GM06990 (cell line): ENCODE data around the gene MBP.

ENCODE experiments used
- DNase-seq: peaks from one replicate; pipeline ENCODE4 v3.0.0-alpha.2; 2011; ENCODE audit not compliant: insufficient read length; ENCODE audit errors: extremely low read depth
- H3K27me3 ChIP-seq: replicated peaks from 2 replicates; pipeline ENCODE4 v1.6.0; 2011; ENCODE audit warnings: low read length; ENCODE audit not compliant: control insufficient read depth, insufficient read depth
- H3K36me3 ChIP-seq: 2 replicates; pipeline ENCODE4 v1.5.1; 2011; ENCODE audit warnings: low read length; ENCODE audit not compliant: control insufficient read depth, insufficient read depth
- H3K4me3 ChIP-seq: replicated peaks from 2 replicates; pipeline ENCODE4 v1.5.1; 2011; ENCODE audit warnings: low read depth, mild to moderate bottlenecking, control low read depth, low read length
- CTCF ChIP-seq: IDR thresholded peaks from 2 replicates; pipeline ENCODE4 v1.5.1; 2011; ENCODE audit warnings: low read length, control low read depth, mild to moderate bottlenecking, inconsistent platforms; ENCODE audit not compliant: insufficient read depth, poor library complexity, severe bottlenecking

Gene MBP

GRCh38 chr18:77106331-77106730 lies 26.3 kb downstream of the MBP start:
- DNase-seq = peak; percentile 50
- no peak for TF ChIP-seq CTCF
- H3K27me3 ChIP-seq = no peaks in the 10 kb centered on the region
- peaks cover 4% of the 10 kb centered on the region for H3K36me3 ChIP-seq
- no peak overlapping the region for H3K4me3 ChIP-seq

GRCh38 chr18:77105680-77106079 lies 26.9 kb downstream of the MBP start:
- H3K36me3 ChIP-seq = peaks cover 4% of the 10 kb centered on the region
- no peak for TF ChIP-seq CTCF

GRCh38 chr18:77105028-77105427 lies 27.6 kb downstream of the MBP start:
- peaks cover 6% of the 10 kb centered on the region for H3K36me3 ChIP-seq
- no peak for DNase-seq
- TF ChIP-seq CTCF = no peak
- H3K27me3 ChIP-seq = no peaks in the 10 kb centered on the region
- no peak overlapping the region for H3K4me3 ChIP-seq

More at GRCh38 chr18:77105680-77106079, 26.9 kb downstream of the MBP start:
- no peak for DNase-seq
- Histone ChIP-seq H3K4me3 (no peak overlapping the region), H3K27me3 (no peaks in the 10 kb centered on the region)

- no peak for DNase-seq
- H3K27me3 ChIP-seq = no peaks in the 10 kb centered on the region
- peaks cover 6% of the 10 kb centered on the region for H3K36me3 ChIP-seq
- no peak for TF ChIP-seq CTCF
- no peak overlapping the region for H3K4me3 ChIP-seq
Measured at GRCh38 chr18:77103991-77104531, 28.5 kb downstream of the MBP start.

GRCh38 chr18:77103187-77103850 lies 29.3 kb downstream of the MBP start:
- H3K4me3 ChIP-seq = no peak overlapping the region
- no peak for DNase-seq
- TF ChIP-seq CTCF = no peak
- H3K36me3 ChIP-seq = peaks cover 6% of the 10 kb centered on the region
- no peaks in the 10 kb centered on the region for H3K27me3 ChIP-seq
